CD4-positive, alpha-beta T cell (primary cell): Measurements from ENCODE around the gene MPC1L. TPM values are rescaled to one million over a fixed set of nuclear protein-coding genes. Genes with fewer than 3 reads are reported as not detected.

ENCODE experiments used
- ATAC-seq: fragments of 200-7000 bp; cut with Tn5 transposase; one replicate; pipeline ENCODE4 v1.10.0; 2022; ENCODE audit warnings: mild to moderate bottlenecking; ENCODE audit not compliant: poor library complexity
- CTCF ChIA-PET: fragments of 350-600 bp; sonication (Branson Sonifier 250); formaldehyde crosslinking; loops from one replicate; lab custom pipeline; 2021; ENCODE audit warnings: antibody characterized with exemption, inconsistent platforms; lab: Charles Lee
- POLR2A ChIA-PET: fragments of 350-600 bp; sonication (Branson Sonifier 250); formaldehyde crosslinking; loops from one replicate; lab custom pipeline; 2021; ENCODE audit warnings: antibody characterized with exemption, inconsistent platforms; lab: Charles Lee
- DNase-seq, 14 experiments: peaks; one replicate each; pipeline ENCODE4 v3.0.0-alpha.2; 2013 to 2020; ENCODE audit warnings: mixed read lengths in 2 of 14
- H3K27ac ChIP-seq, 2 donors: one replicate each; pipeline versions ENCODE4 v1.5.1 to v1.7.0; 2013; ENCODE audit warnings: low read length in 2 of 2, low read depth in 1 of 2, mild to moderate bottlenecking in 1 of 2
- H3K27me3 ChIP-seq, 2 experiments: 1 replicate in 1 of 2; 2 replicates in 1 of 2; pipeline versions ENCODE4 v1.6.1 to v1.7.0; 2013; ENCODE audit warnings: low read length in 2 of 2, control low read depth in 1 of 2, mild to moderate bottlenecking in 1 of 2, moderate library complexity in 1 of 2; ENCODE audit not compliant: insufficient read depth in 2 of 2, control insufficient read depth in 1 of 2
- H3K36me3 ChIP-seq: one replicate; pipeline ENCODE4 v1.6.1; 2013; ENCODE audit warnings: low read length, control low read depth; ENCODE audit not compliant: insufficient read depth
- H3K4me1 ChIP-seq: one replicate; pipeline ENCODE4 v1.6.1; 2013; ENCODE audit warnings: low read length, control low read depth; ENCODE audit not compliant: insufficient read depth
- H3K4me3 ChIP-seq: one replicate; pipeline ENCODE4 v1.5.1; 2013; ENCODE audit warnings: mild to moderate bottlenecking, low read length, moderate library complexity
- H3K9me3 ChIP-seq, 2 experiments: 1 replicate in 1 of 2; 2 replicates in 1 of 2; pipeline versions ENCODE4 v1.6.1 to v1.7.0; 2013; ENCODE audit warnings: low read length in 2 of 2, mild to moderate bottlenecking in 2 of 2, control low read depth in 1 of 2, moderate library complexity in 1 of 2; ENCODE audit not compliant: control insufficient read depth in 1 of 2, insufficient read depth in 1 of 2
- H3K27ac Mint-ChIP-seq: one replicate; pipeline ENCODE4 v1.8.0; 2020; ENCODE audit warnings: mixed read lengths
- H3K27me3 Mint-ChIP-seq: one replicate; pipeline ENCODE4 v1.8.0; 2021; ENCODE audit warnings: mixed read lengths
- H3K36me3 Mint-ChIP-seq: one replicate; pipeline ENCODE4 v1.8.0; 2021; ENCODE audit warnings: low read depth, mixed read lengths
- H3K4me1 Mint-ChIP-seq: one replicate; pipeline ENCODE4 v1.8.0; 2021; ENCODE audit warnings: low read depth, mixed read lengths
- H3K4me3 Mint-ChIP-seq: one replicate; pipeline ENCODE4 v1.8.0; 2020; ENCODE audit warnings: mild to moderate bottlenecking, mixed read lengths
- H3K9me3 Mint-ChIP-seq: one replicate; pipeline ENCODE4 v1.8.0; 2020; ENCODE audit warnings: mixed read lengths
- CTCF ChIP-seq: fragments of 200-600 bp; IDR thresholded peaks from one replicate; pipeline ENCODE4 v1.8.0; 2022; ENCODE audit warnings: antibody characterized with exemption, mild to moderate bottlenecking
- intact Hi-C, 2 experiments: fragments of 100-400 bp; cut with DNase I in 1 of 2; cut with micrococcal nuclease in 1 of 2; formaldehyde crosslinking; loops; one replicate each; pipeline versions ENCODE4 v1.15.1 to v1.9.0; 2023 to 2025; cut with DNase I, micrococcal nuclease
- total RNA-seq, 174 experiments: library from RNA in 2 of 174; stranded (reverse) in 2 of 174; gene quantifications; one replicate each; pipeline ENCODE4 v1.2.3 and lab custom pipeline; 2021 to 2026

Gene MPC1L
- total RNA-seq, 2 experiments from 2014 or later = not detected

GRCh38 chrX:40607381-40607780 lies 15.8 kb upstream of the MPC1L start:
- no peak for TF ChIP-seq CTCF
- Histone ChIP-seq H3K4me1 (no peaks in the 10 kb centered on the region), H3K27ac (no peak overlapping the region), H3K36me3 (peaks cover 9% of the 10 kb centered on the region), H3K4me3 (no peak overlapping the region), H3K9me3 (no peaks in the 10 kb centered on the region), H3K27me3 (no peaks in the 10 kb centered on the region)
- Mint-ChIP-seq H3K27me3 (no peaks in the 10 kb centered on the region), H3K4me1 (no peaks in the 10 kb centered on the region), H3K27ac (no peak overlapping the region), H3K9me3 (no peaks in the 10 kb centered on the region), H3K4me3 (no peak overlapping the region), H3K36me3 (peaks cover 24% of the 10 kb centered on the region)
- intact Hi-C loops = no loop called here
- no peak for ATAC-seq
- no peak for DNase-seq
- POLR2A ChIA-PET = no interaction called here
- CTCF ChIA-PET = no interaction called here

GRCh38 chrX:40612511-40612910 lies 10.7 kb upstream of the MPC1L start:
- no peak overlapping the region for H3K27ac ChIP-seq
- no peaks in the 10 kb centered on the region for H3K9me3 ChIP-seq
- CTCF ChIA-PET = no interaction called here
- no peak for ATAC-seq
- H3K36me3 ChIP-seq = no peaks in the 10 kb centered on the region
- Mint-ChIP-seq H3K36me3 (no peaks in the 10 kb centered on the region), H3K27me3 (no peaks in the 10 kb centered on the region), H3K4me3 (no peak overlapping the region), H3K27ac (no peak overlapping the region), H3K9me3 (no peaks in the 10 kb centered on the region), H3K4me1 (no peaks in the 10 kb centered on the region)
- TF ChIP-seq CTCF = no peak
- no peak for DNase-seq
- no peaks in the 10 kb centered on the region for H3K27me3 ChIP-seq
- intact Hi-C loops = no loop called here
- H3K4me3 ChIP-seq = no peak overlapping the region
- POLR2A ChIA-PET = no interaction called here
- H3K4me1 ChIP-seq = no peaks in the 10 kb centered on the region

GRCh38 chrX:40615976-40616375 lies 7.3 kb upstream of the MPC1L start:
- Histone ChIP-seq H3K27me3 (no peaks in the 10 kb centered on the region), H3K4me1 (no peaks in the 10 kb centered on the region), H3K9me3 (no peaks in the 10 kb centered on the region), H3K4me3 (no peak overlapping the region), H3K27ac (no peak overlapping the region), H3K36me3 (no peaks in the 10 kb centered on the region)
- TF ChIP-seq CTCF = no peak
- no peaks in the 10 kb centered on the region for H3K4me1 Mint-ChIP-seq
- no peak for ATAC-seq
- H3K36me3 Mint-ChIP-seq = no peaks in the 10 kb centered on the region
- DNase-seq = no peak
- H3K4me3 Mint-ChIP-seq = no peak overlapping the region
- H3K27ac Mint-ChIP-seq = no peak overlapping the region
- H3K27me3 Mint-ChIP-seq = no peaks in the 10 kb centered on the region
- CTCF ChIA-PET = no interaction called here
- H3K9me3 Mint-ChIP-seq = no peaks in the 10 kb centered on the region
- intact Hi-C loops = no loop called here
- POLR2A ChIA-PET = no interaction called here
